RWPE1 (cell line): ENCODE measurements around the gene NKX1-2.

Experiments used
- CTCF ChIA-PET: fragments of 350-600 bp; sonication (Branson Sonifier 250); formaldehyde crosslinking; extraction: SDS; loops from one replicate; lab custom pipeline; 2021; lab: Yijun Ruan, JAX
- POLR2A ChIA-PET: fragments of 400-600 bp; formaldehyde crosslinking; extraction: SDS; loops from one replicate; lab custom pipeline; 2020; ENCODE audit warnings: antibody characterized with exemption; ENCODE audit not compliant: low non-redundant PET; lab: Yijun Ruan, JAX
- DNase-seq: peaks from one replicate; pipeline ENCODE4 v3.0.0; 2012; ENCODE audit warnings: low spot score
- H3K27ac ChIP-seq: fragments of 450-650 bp; 2 replicates; pipeline ENCODE4 v1.5.1; 2017
- CTCF ChIP-seq: fragments of 450-650 bp; conservative IDR thresholded peaks from 2 replicates; pipeline ENCODE4 v1.5.1; 2017; ENCODE audit warnings: low read depth, mild to moderate bottlenecking

NKX1-2 gene

GRCh38 chr10:124484661-124485060 lies 34.8 kb upstream of the NKX1-2 start:
- no peak for DNase-seq
- no peak overlapping the region for H3K27ac ChIP-seq
- ChIA-PET POLR2A (no interaction called here), CTCF (interaction anchor here (0.7 to 1.5 kb wide), 2 partner anchors 10 to 81 kb away, joined by 3 read pairs; no protein-coding TSS in a partner anchor)
- TF ChIP-seq CTCF = no peak

GRCh38 chr10:124484031-124484430 lies 34.2 kb upstream of the NKX1-2 start:
- H3K27ac ChIP-seq = no peak overlapping the region
- no peak for TF ChIP-seq CTCF
- ChIA-PET POLR2A (no interaction called here), CTCF (interaction anchor here (0.6 to 1.5 kb wide), 3 partner anchors 9 to 81 kb away, joined by 3 to 4 read pairs (median 3); no protein-coding TSS in a partner anchor)
- no peak for DNase-seq

GRCh38 chr10:124482876-124483275 lies 33.0 kb upstream of the NKX1-2 start:
- ChIA-PET CTCF (interaction anchor here (1.1 kb wide), 1 partner anchor 79 kb away, joined by 3 read pairs; no protein-coding TSS in a partner anchor), POLR2A (no interaction called here)
- no peak for TF ChIP-seq CTCF
- no peak for DNase-seq
- H3K27ac ChIP-seq = no peak overlapping the region

DNA sequence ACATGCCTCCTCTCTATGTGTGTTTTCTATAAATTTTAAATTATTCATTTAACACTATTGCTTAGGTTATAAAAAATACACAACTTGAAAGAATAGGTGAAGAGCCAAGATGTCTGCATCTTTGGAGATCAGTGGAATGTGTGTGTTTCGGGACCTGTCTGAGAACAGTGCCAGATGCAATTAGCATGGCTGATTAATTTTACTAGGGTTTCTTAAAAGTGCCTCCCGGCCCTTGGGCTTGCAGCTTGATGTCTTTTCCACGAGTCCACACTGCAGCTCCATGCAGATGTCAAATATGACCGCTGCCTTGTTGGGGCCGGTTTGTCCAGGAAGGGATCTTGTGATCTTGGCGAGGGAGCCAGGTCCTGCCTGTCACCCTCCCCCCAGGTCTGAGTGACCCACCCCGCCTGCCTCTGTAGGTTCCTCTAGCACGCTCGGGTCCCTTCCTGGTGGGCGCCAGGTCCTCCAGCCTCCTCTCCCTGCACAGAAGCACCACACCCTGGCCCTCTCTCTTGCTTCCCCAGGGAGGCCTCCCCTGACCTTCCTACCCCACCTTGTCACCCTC lies 32.5 kb upstream of the NKX1-2 start:
- no peak for DNase-seq
- ChIA-PET CTCF (interaction anchor here (1.1 kb wide), 1 partner anchor 79 kb away, joined by 3 read pairs; no protein-coding TSS in a partner anchor), POLR2A (no interaction called here)
- H3K27ac ChIP-seq = no peak overlapping the region
- TF ChIP-seq CTCF = no peak

- ChIA-PET CTCF (no interaction called here), POLR2A (no interaction called here)
- no peak for DNase-seq
- TF ChIP-seq CTCF = no peak
- H3K27ac ChIP-seq = no peak overlapping the region
These were observed 31.9 kb upstream of the NKX1-2 start for GRCh38 chr10:124481717-124482116.

DNA sequence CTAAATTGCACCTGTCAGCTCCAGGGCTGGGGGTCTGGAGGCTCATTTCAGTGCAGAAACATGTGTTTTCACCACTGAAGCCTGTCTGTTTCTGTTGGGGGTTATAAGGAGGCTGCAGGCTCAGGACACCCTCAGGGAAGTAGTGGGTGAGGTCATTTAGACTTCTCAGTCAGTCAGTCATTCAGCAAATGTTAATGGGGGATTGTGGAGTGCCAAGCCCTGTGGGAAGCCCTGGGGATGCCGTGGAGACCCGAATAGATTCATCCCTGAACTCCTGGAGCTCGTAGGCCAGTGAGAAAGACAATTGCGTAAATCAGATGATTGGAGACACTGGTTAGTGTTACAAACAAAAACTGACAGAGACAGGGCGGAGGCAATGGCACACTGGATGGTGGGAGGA lies 31.0 kb upstream of the NKX1-2 start:
- TF ChIP-seq CTCF = no peak
- H3K27ac ChIP-seq = no peak overlapping the region
- DNase-seq = no peak
- ChIA-PET CTCF (no interaction called here), POLR2A (no interaction called here)
